GM03348 (cell line): ENCODE results near the gene GGACT.
"Not testable (repeated sequence)": the region's sequence is repeated elsewhere in the genome, so short reads cannot be mapped to it uniquely, and the experiment has no call there.

Source experiments
- DNase-seq: peaks from one replicate; pipeline ENCODE4 v3.0.0; 2012; ENCODE audit warnings: low spot score

The GGACT gene

GRCh38 chr13:100588331-100589177 is at the start of gene GGACT:
Gene GGACT, minus strand, starts transcription at chr13:100588789. Its CDS starts 56,198 bp downstream, at chr13:100532591.
- peak; percentile 95 for DNase-seq

- no peak for DNase-seq
Observed at GRCh38 chr13:100637796-100638195, 49.2 kb upstream of the GGACT start.

- no peak for DNase-seq
Observed at GRCh38 chr13:100637380-100637779, 48.8 kb upstream of the GGACT start.

- DNase-seq: no peak
Observed at GRCh38 chr13:100636441-100636840, 47.9 kb upstream of the GGACT start.

GRCh38 chr13:100636004-100636403 is 47.4 kb upstream of the GGACT start:
- DNase-seq: no peak

GRCh38 chr13:100634696-100635095 is 46.1 kb upstream of the GGACT start:
- no peak for DNase-seq

- peak; percentile 76 for DNase-seq
Observed at GRCh38 chr13:100633461-100633860, 44.9 kb upstream of the GGACT start.

GRCh38 chr13:100630555-100630954 is 42.0 kb upstream of the GGACT start:
- DNase-seq: no peak

- no peak for DNase-seq
Observed at GRCh38 chr13:100627120-100627519, 38.5 kb upstream of the GGACT start.

- DNase-seq: no peak
Observed at GRCh38 chr13:100625447-100625846, 36.9 kb upstream of the GGACT start.

GRCh38 chr13:100620792-100621191 is 32.2 kb upstream of the GGACT start:
- no peak for DNase-seq

GRCh38 chr13:100619940-100620339 is 31.4 kb upstream of the GGACT start:
- no peak for DNase-seq

GRCh38 chr13:100618897-100619296 is 30.3 kb upstream of the GGACT start:
- DNase-seq: not testable (repeated sequence)

GRCh38 chr13:100613031-100613430 is 24.4 kb upstream of the GGACT start:
- DNase-seq: no peak

- no peak for DNase-seq
Observed at GRCh38 chr13:100611678-100612492, 23.3 kb upstream of the GGACT start.

GRCh38 chr13:100610391-100611347 is 22.1 kb upstream of the GGACT start:
- DNase-seq: no peak

GRCh38 chr13:100608906-100609305 is 20.3 kb upstream of the GGACT start:
- DNase-seq: no peak

- DNase-seq: no peak
Observed at GRCh38 chr13:100608489-100608888, 19.9 kb upstream of the GGACT start.

- DNase-seq: no peak
Observed at GRCh38 chr13:100604918-100605710, 16.5 kb upstream of the GGACT start.

GRCh38 chr13:100602493-100603111 is 14.0 kb upstream of the GGACT start:
- DNase-seq: no peak

GRCh38 chr13:100601716-100602115 is 13.1 kb upstream of the GGACT start:
- no peak for DNase-seq
